H9 (cell line): ENCODE data around the gene MYH16. TPM values are rescaled to one million over a fixed set of nuclear protein-coding genes. Genes with fewer than 3 reads are reported as not detected.

Experiments used
- DNase-seq: peaks from one replicate; pipeline ENCODE4 v3.0.0-alpha.2; 2017
- H2AFZ ChIP-seq: one replicate; pipeline ENCODE4 v1.6.1; 2013; ENCODE audit warnings: mild to moderate bottlenecking, low read length, control low read depth, moderate library complexity
- H2AK5ac ChIP-seq: 2 replicates; pipeline ENCODE4 v1.6.1; 2013; ENCODE audit warnings: low read length, control low read depth, mixed read lengths; ENCODE audit not compliant: insufficient read length
- H2BK120ac ChIP-seq: one replicate; pipeline ENCODE4 v1.6.1; 2013; ENCODE audit warnings: low read depth, mild to moderate bottlenecking, low read length, control low read depth, inconsistent platforms; ENCODE audit not compliant: poor library complexity, severe bottlenecking
- H2BK12ac ChIP-seq: 2 replicates; pipeline ENCODE4 v1.6.1; 2013; ENCODE audit warnings: low read length, control low read depth, mixed read lengths, low read depth; ENCODE audit not compliant: insufficient read length
- H2BK15ac ChIP-seq: 2 replicates; pipeline ENCODE4 v1.6.1; 2013; ENCODE audit warnings: low read depth, low read length, control low read depth
- H2BK20ac ChIP-seq: one replicate; pipeline ENCODE4 v1.6.1; 2013; ENCODE audit warnings: low read depth, mild to moderate bottlenecking, low read length, control low read depth, inconsistent platforms; ENCODE audit not compliant: poor library complexity, severe bottlenecking
- H2BK5ac ChIP-seq: 2 replicates; pipeline ENCODE4 v1.6.1; 2013; ENCODE audit warnings: low read length, control low read depth, mixed read lengths; ENCODE audit not compliant: insufficient read length
- H3K14ac ChIP-seq: 2 replicates; pipeline ENCODE4 v1.6.1; 2013; ENCODE audit warnings: low read length, control low read depth; ENCODE audit not compliant: insufficient read depth
- H3K18ac ChIP-seq: 2 replicates; pipeline ENCODE4 v1.6.1; 2013; ENCODE audit warnings: low read depth, mild to moderate bottlenecking, mixed read lengths, low read length, control low read depth; ENCODE audit not compliant: insufficient read length
- H3K23ac ChIP-seq: 2 replicates; pipeline ENCODE4 v1.6.1; 2013; ENCODE audit warnings: low read length, control low read depth, mixed read lengths, low read depth; ENCODE audit not compliant: insufficient read length
- H3K23me2 ChIP-seq: 2 replicates; pipeline ENCODE4 v1.6.1; 2013; ENCODE audit warnings: low read depth, mild to moderate bottlenecking, mixed read lengths, low read length, control low read depth; ENCODE audit not compliant: insufficient read length, poor library complexity, severe bottlenecking
- H3K27ac ChIP-seq: 2 replicates; pipeline ENCODE4 v1.5.1; 2013; ENCODE audit warnings: low read length, control low read depth, mixed read lengths, low read depth; ENCODE audit not compliant: insufficient read length
- H3K27me3 ChIP-seq: 2 replicates; pipeline ENCODE4 v1.6.1; 2013; ENCODE audit warnings: low read length, control low read depth, inconsistent platforms; ENCODE audit not compliant: insufficient read depth
- H3K4ac ChIP-seq: 2 replicates; pipeline ENCODE4 v1.6.1; 2013; ENCODE audit warnings: low read depth, mild to moderate bottlenecking, control low read depth, inconsistent platforms, low read length, moderate library complexity
- H3K4me1 ChIP-seq: 2 replicates; pipeline ENCODE4 v1.6.1; 2013; ENCODE audit warnings: low read length, control low read depth, inconsistent platforms; ENCODE audit not compliant: insufficient read depth
- H3K4me2 ChIP-seq: 2 replicates; pipeline ENCODE4 v1.6.1; 2013; ENCODE audit warnings: low read length, control low read depth, mixed read lengths; ENCODE audit not compliant: insufficient read length, insufficient read depth
- H3K56ac ChIP-seq: 2 replicates; pipeline ENCODE4 v1.6.1; 2013; ENCODE audit warnings: low read depth, mild to moderate bottlenecking, mixed read lengths, low read length, control low read depth; ENCODE audit not compliant: insufficient read length
- H3K79me1 ChIP-seq: 2 replicates; pipeline ENCODE4 v1.6.1; 2013; ENCODE audit warnings: low read depth, mild to moderate bottlenecking, moderate library complexity, low read length, control low read depth, inconsistent platforms; ENCODE audit not compliant: insufficient read depth, poor library complexity, severe bottlenecking
- H3K79me2 ChIP-seq: 2 replicates; pipeline ENCODE4 v1.6.1; 2013; ENCODE audit warnings: low read length, control low read depth, inconsistent platforms; ENCODE audit not compliant: insufficient read depth
- H3K9ac ChIP-seq: 2 replicates; pipeline ENCODE4 v1.6.1; 2013; ENCODE audit warnings: low read length, control low read depth, mixed read lengths; ENCODE audit not compliant: insufficient read length; ENCODE audit errors: extremely low read depth
- H3K9me3 ChIP-seq: one replicate; pipeline ENCODE4 v1.6.1; 2013; ENCODE audit warnings: low read depth, low read length, inconsistent platforms; ENCODE audit not compliant: control insufficient read depth
- H3T11ph ChIP-seq: one replicate; pipeline ENCODE4 v1.6.1; 2013; ENCODE audit warnings: mild to moderate bottlenecking, low read length, control low read depth, inconsistent platforms
- H4K20me1 ChIP-seq: one replicate; pipeline ENCODE4 v1.6.1; 2013; ENCODE audit not compliant: control insufficient read depth, insufficient read length, insufficient read depth
- H4K5ac ChIP-seq: 2 replicates; pipeline ENCODE4 v1.6.1; 2013; ENCODE audit warnings: low read depth, mild to moderate bottlenecking, mixed read lengths, low read length, control low read depth; ENCODE audit not compliant: insufficient read length
- H4K8ac ChIP-seq: replicated peaks from 2 replicates; pipeline ENCODE4 v1.6.1; 2013; ENCODE audit warnings: low read length, control low read depth, mixed read lengths, low read depth; ENCODE audit not compliant: insufficient read length
- H4K91ac ChIP-seq: 2 replicates; pipeline ENCODE4 v1.6.1; 2013; ENCODE audit warnings: low read depth, mild to moderate bottlenecking, moderate library complexity, mixed read lengths, low read length, control low read depth; ENCODE audit not compliant: insufficient read length
- H3K27ac Mint-ChIP-seq, 3 experiments: 2 replicates in 2 of 3; 3 replicates in 1 of 3; pipeline ENCODE4 v1.8.0; 2020 to 2021; ENCODE audit warnings: mixed read lengths in 3 of 3, mild to moderate bottlenecking in 1 of 3, moderate library complexity in 1 of 3
- H3K27me3 Mint-ChIP-seq: 2 replicates; pipeline ENCODE4 v1.8.0; 2021; ENCODE audit warnings: low read depth, mild to moderate bottlenecking, moderate library complexity, mixed read lengths
- H3K36me3 Mint-ChIP-seq, 3 experiments: 2 replicates in 2 of 3; 3 replicates in 1 of 3; pipeline ENCODE4 v1.8.0; 2020 to 2021; ENCODE audit warnings: low read depth in 3 of 3, mixed read lengths in 3 of 3; ENCODE audit not compliant: insufficient read depth in 1 of 3
- H3K4me1 Mint-ChIP-seq, 2 experiments: 2 replicates each; pipeline ENCODE4 v1.8.0; 2020; ENCODE audit warnings: mixed read lengths in 2 of 2
- H3K4me3 Mint-ChIP-seq, 2 experiments: 2 replicates in 1 of 2; 3 replicates in 1 of 2; pipeline ENCODE4 v1.8.0; 2020 to 2021; ENCODE audit warnings: mild to moderate bottlenecking in 2 of 2, mixed read lengths in 2 of 2, moderate library complexity in 1 of 2
- H3K9me3 Mint-ChIP-seq, 2 experiments: 2 replicates in 1 of 2; 3 replicates in 1 of 2; pipeline ENCODE4 v1.8.0; 2020; ENCODE audit warnings: mild to moderate bottlenecking in 2 of 2, mixed read lengths in 2 of 2, moderate library complexity in 1 of 2
- WGBS: extraction: QIAGEN DNeasy Blood & Tissue Kit; methylation state at CpG from one replicate; pipeline ENCODE4 v1.1.7; 2013; ENCODE audit warnings: missing lambda C conversion rate, low lambda C conversion rate, mixed read lengths; ENCODE audit not compliant: insufficient read length; ENCODE audit errors: extremely low coverage; 5-methylcytosine and 5-hydroxymethylcytosine counted together
- total RNA-seq: library from RNA; stranded (reverse); gene quantifications from 2 replicates; pipeline ENCODE4 v1.2.1, GENCODE V29; 2021
- TF ChIP-seq, protein P1 (sequence below): fragments of 200-600 bp; sonication (generic); conservative IDR thresholded peaks from 3 replicates; pipeline ENCODE4 v1.8.0; 2021; ENCODE audit warnings: antibody characterized with exemption, mild to moderate bottlenecking

The MYH16 gene
- total RNA-seq, 1 experiment from 2014 or later: not detected

GRCh38 chr7:99311702-99312101 is 39.1 kb downstream of the MYH16 start:
- Histone ChIP-seq H2BK120ac (no peak overlapping the region), H3K79me1 (no peaks in the 10 kb centered on the region), H2BK12ac (no peak overlapping the region), H3K23me2 (peaks cover 1% of the 10 kb centered on the region), H2BK5ac (no peak overlapping the region), H3T11ph (no peak overlapping the region), H3K9ac (no peak overlapping the region), H4K5ac (no peak overlapping the region), H3K4ac (no peak overlapping the region), H3K4me1 (no peaks in the 10 kb centered on the region), H3K23ac (no peak overlapping the region), H3K79me2 (no peaks in the 10 kb centered on the region), H2AK5ac (no peak overlapping the region), H3K14ac (no peak overlapping the region), H4K91ac (no peak overlapping the region), H2AFZ (no peak overlapping the region), H2BK15ac (no peak overlapping the region), H4K20me1 (no peaks in the 10 kb centered on the region), H3K27me3 (no peaks in the 10 kb centered on the region), H3K9me3 (no peaks in the 10 kb centered on the region), H3K4me2 (no peak overlapping the region), H4K8ac (no peak overlapping the region), H3K56ac (no peak overlapping the region), H3K27ac (no peak overlapping the region), H2BK20ac (no peak overlapping the region), H3K18ac (no peak overlapping the region)
- no CpG with 5 or more reads among the region's 9 CpGs for WGBS
- H3K27ac Mint-ChIP-seq: no peak overlapping the region
- H3K9me3 Mint-ChIP-seq: peaks cover 4 to 5% of the 10 kb centered on the region in 2 experiments; a peak in 4 of 5 replicates
- peaks cover 1% of the 10 kb centered on the region; the same call in 1 of the 2 replicates for H3K27me3 Mint-ChIP-seq
- TF ChIP-seq, protein P1, sequence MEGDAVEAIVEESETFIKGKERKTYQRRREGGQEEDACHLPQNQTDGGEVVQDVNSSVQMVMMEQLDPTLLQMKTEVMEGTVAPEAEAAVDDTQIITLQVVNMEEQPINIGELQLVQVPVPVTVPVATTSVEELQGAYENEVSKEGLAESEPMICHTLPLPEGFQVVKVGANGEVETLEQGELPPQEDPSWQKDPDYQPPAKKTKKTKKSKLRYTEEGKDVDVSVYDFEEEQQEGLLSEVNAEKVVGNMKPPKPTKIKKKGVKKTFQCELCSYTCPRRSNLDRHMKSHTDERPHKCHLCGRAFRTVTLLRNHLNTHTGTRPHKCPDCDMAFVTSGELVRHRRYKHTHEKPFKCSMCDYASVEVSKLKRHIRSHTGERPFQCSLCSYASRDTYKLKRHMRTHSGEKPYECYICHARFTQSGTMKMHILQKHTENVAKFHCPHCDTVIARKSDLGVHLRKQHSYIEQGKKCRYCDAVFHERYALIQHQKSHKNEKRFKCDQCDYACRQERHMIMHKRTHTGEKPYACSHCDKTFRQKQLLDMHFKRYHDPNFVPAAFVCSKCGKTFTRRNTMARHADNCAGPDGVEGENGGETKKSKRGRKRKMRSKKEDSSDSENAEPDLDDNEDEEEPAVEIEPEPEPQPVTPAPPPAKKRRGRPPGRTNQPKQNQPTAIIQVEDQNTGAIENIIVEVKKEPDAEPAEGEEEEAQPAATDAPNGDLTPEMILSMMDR: no peak
- no peak for DNase-seq
- peaks cover 0 to 8% (median 3%) of the 10 kb centered on the region in 3 experiments; a peak in 3 of 7 replicates for H3K36me3 Mint-ChIP-seq
- peaks cover 0 to 4% of the 10 kb centered on the region in 2 experiments; a peak in 1 of 4 replicates for H3K4me1 Mint-ChIP-seq
- no peak overlapping the region for H3K4me3 Mint-ChIP-seq
